ENCODE measurements around the gene ANO1.

The ANO1 gene

GRCh38 chr11:70113801-70114200 lies 35.7 kb downstream of the ANO1 start:
- no peak for DNase-seq (ENCODE audit: low read depth, low spot score)

GRCh38 chr11:70115778-70116177 lies 37.7 kb downstream of the ANO1 start:
- no peak for DNase-seq (ENCODE audit: low read depth, low spot score)

- no peak for DNase-seq (ENCODE audit: low read depth, low spot score)
Measured at GRCh38 chr11:70116386-70117065, 38.4 kb downstream of the ANO1 start.

- DNase-seq (ENCODE audit: low read depth, low spot score) = no peak
Measured at GRCh38 chr11:70117567-70118145, 39.5 kb downstream of the ANO1 start.

- no peak for DNase-seq (ENCODE audit: low read depth, low spot score)
Measured at GRCh38 chr11:70118642-70119041, 40.5 kb downstream of the ANO1 start.

- DNase-seq (ENCODE audit: low read depth, low spot score) = no peak
Measured at GRCh38 chr11:70119502-70119901, 41.4 kb downstream of the ANO1 start.

GRCh38 chr11:70120674-70121073 lies 42.6 kb downstream of the ANO1 start:
- no peak for DNase-seq (ENCODE audit: low read depth, low spot score)

- no peak for DNase-seq (ENCODE audit: low read depth, low spot score)
Measured at GRCh38 chr11:70122490-70123198, 44.5 kb downstream of the ANO1 start.

GRCh38 chr11:70123711-70124110 lies 45.6 kb downstream of the ANO1 start:
- DNase-seq (ENCODE audit: low read depth, low spot score) = no peak

- DNase-seq (ENCODE audit: low read depth, low spot score) = no peak
Measured at GRCh38 chr11:70124321-70125000, 46.3 kb downstream of the ANO1 start.

GRCh38 chr11:70126494-70126893 lies 48.4 kb downstream of the ANO1 start:
- DNase-seq (ENCODE audit: low read depth, low spot score) = no peak

- DNase-seq (ENCODE audit: low read depth, low spot score) = no peak
Measured at GRCh38 chr11:70127653-70128434, 49.7 kb downstream of the ANO1 start.

- no peak for DNase-seq (ENCODE audit: low read depth, low spot score)
Measured at GRCh38 chr11:70128435-70128906, 50.4 kb downstream of the ANO1 start.

- DNase-seq (ENCODE audit: low read depth, low spot score) = no peak
Measured at GRCh38 chr11:70129051-70129592, 51.0 kb downstream of the ANO1 start.

- DNase-seq (ENCODE audit: low read depth, low spot score) = no peak
Measured at GRCh38 chr11:70130636-70131035, 52.5 kb downstream of the ANO1 start.

GRCh38 chr11:70131606-70132190 lies 53.6 kb downstream of the ANO1 start:
- no peak for DNase-seq (ENCODE audit: low read depth, low spot score)

- DNase-seq (ENCODE audit: low read depth, low spot score) = no peak
Measured at GRCh38 chr11:70132641-70133040, 54.5 kb downstream of the ANO1 start.

GRCh38 chr11:70133771-70134335 lies 55.7 kb downstream of the ANO1 start:
- no peak for DNase-seq (ENCODE audit: low read depth, low spot score)

- no peak for DNase-seq (ENCODE audit: low read depth, low spot score)
Measured at GRCh38 chr11:70134490-70134889, 56.4 kb downstream of the ANO1 start.

GRCh38 chr11:70135142-70135541 lies 57.0 kb downstream of the ANO1 start:
- no peak for DNase-seq (ENCODE audit: low read depth, low spot score)

All from activated naive CD8-positive, alpha-beta T cell treated with anti-CD3 and anti-CD28 coated beads, Interleukin-2, amount 50 U/mL, for 16 hours (primary cell).